K562 (cell line): ENCODE data around the gene SPATA25. TPM values are rescaled to one million over a fixed set of nuclear protein-coding genes. Genes with fewer than 3 reads are reported as not detected.

Experiments used
- ATAC-seq: fragments of 200-7000 bp; cut with Tn5 transposase; 3 replicates; pipeline ENCODE4 v1.9.1; 2020; ENCODE audit warnings: moderate library complexity
- BruUV-seq: library from RNA; stranded (reverse); fragments of 400-500 nt; replicated peaks from 2 replicates; lab custom pipeline; 2021; lab: Mats Ljungman, UMichigan
- CTCF ChIA-PET: fragments of 300-600 bp; formaldehyde crosslinking; extraction: SDS; loops from one replicate; lab custom pipeline; 2021; ENCODE audit warnings: low intra/inter-chr PET ratio; lab: Yijun Ruan, JAX
- POLR2A ChIA-PET: fragments of 300-600, 350-650 bp; sonication (Branson Sonifier 250); formaldehyde crosslinking; extraction: SDS; loops from one replicate; lab custom pipeline; 2021; ENCODE audit warnings: antibody characterized with exemption, inconsistent platforms; lab: Yijun Ruan, JAX
- DNase-seq, 4 experiments: peaks; one replicate each; pipeline versions ENCODE4 v3.0.0 to v3.0.0-alpha.2; 2011 to 2018; ENCODE audit warnings: low spot score in 3 of 4, mixed read lengths in 3 of 4; ENCODE audit errors: extremely low read depth in 1 of 4
- FAIRE-seq: peaks from 2 replicates; lab custom pipeline; 2011; peaks lifted over from hg19 to GRCh38; lab: Jason Lieb, UNC
- H2AFZ ChIP-seq: 2 replicates; pipeline ENCODE4 v1.6.0; 2011; ENCODE audit warnings: low read depth, low read length, control low read depth, inconsistent platforms
- H3K27ac ChIP-seq: fragments of 200-600 bp; 3 replicates; pipeline ENCODE4 v1.8.0; 2011; ENCODE audit warnings: low read depth, mild to moderate bottlenecking, control low read depth, inconsistent platforms, low read length, moderate library complexity, mixed read lengths; ENCODE audit errors: extremely low read depth
- H3K27me3 ChIP-seq, 2 experiments: fragments of 300-600 bp in 1 of 2; 2 replicates in 1 of 2; 3 replicates in 1 of 2; pipeline versions ENCODE4 v1.6.0 to v1.8.0; 2011; ENCODE audit warnings: inconsistent platforms in 2 of 2, low read length in 2 of 2, mild to moderate bottlenecking in 1 of 2, mixed read lengths in 1 of 2, moderate library complexity in 1 of 2; ENCODE audit not compliant: control insufficient read depth in 2 of 2, insufficient read depth in 2 of 2
- H3K36me3 ChIP-seq: fragments of 300-600 bp; 3 replicates; pipeline ENCODE4 v1.8.0; 2011; ENCODE audit warnings: mild to moderate bottlenecking, low read length, inconsistent platforms; ENCODE audit not compliant: control insufficient read depth, insufficient read depth
- H3K4me1 ChIP-seq, 2 experiments: fragments of 200-600 bp in 1 of 2; replicated peaks in 1 of 2; 2 replicates in 1 of 2; 3 replicates in 1 of 2; pipeline versions ENCODE4 v1.5.1 to v1.8.0; 2011; ENCODE audit warnings: inconsistent platforms in 2 of 2, low read length in 2 of 2, mild to moderate bottlenecking in 1 of 2, mixed read lengths in 1 of 2, moderate library complexity in 1 of 2; ENCODE audit not compliant: control insufficient read depth in 2 of 2, insufficient read depth in 2 of 2
- H3K4me2 ChIP-seq: 2 replicates; pipeline ENCODE4 v1.6.1; 2011; ENCODE audit warnings: low read length, control low read depth, inconsistent platforms, mixed read lengths; ENCODE audit not compliant: insufficient read depth
- H3K4me3 ChIP-seq: fragments of 200-600 bp; sonication (generic), shearing (Covaris generic); 2 replicates; pipeline ENCODE4 v1.5.1; 2016; ENCODE audit warnings: control low read depth, inconsistent platforms
- H3K79me2 ChIP-seq: fragments of 200-600 bp; 3 replicates; pipeline ENCODE4 v1.8.0; 2011; ENCODE audit warnings: low read length, inconsistent platforms; ENCODE audit not compliant: control insufficient read depth, insufficient read depth
- H3K9ac ChIP-seq, 2 experiments: 2 replicates each; pipeline versions ENCODE4 v1.6.0 to v1.6.1; 2011; ENCODE audit warnings: low read depth in 2 of 2, low read length in 2 of 2, control low read depth in 1 of 2, inconsistent platforms in 1 of 2, mild to moderate bottlenecking in 1 of 2, mixed read lengths in 1 of 2; ENCODE audit not compliant: insufficient read depth in 1 of 2
- H3K9me1 ChIP-seq: one replicate; pipeline ENCODE4 v1.6.0; 2011; ENCODE audit warnings: inconsistent platforms, mild to moderate bottlenecking, low read length, moderate library complexity; ENCODE audit not compliant: control insufficient read depth, insufficient read depth
- H3K9me3 ChIP-seq: replicated peaks from 2 replicates; pipeline ENCODE4 v1.5.1; 2011; ENCODE audit warnings: low read depth, low read length, inconsistent platforms; ENCODE audit not compliant: control insufficient read depth, insufficient read depth
- H4K20me1 ChIP-seq: replicated peaks from 2 replicates; pipeline ENCODE4 v1.6.1; 2011; ENCODE audit warnings: low read length, inconsistent platforms, mixed read lengths; ENCODE audit not compliant: control insufficient read depth, insufficient read depth
- C11orf30 ChIP-seq: fragments of 450-650 bp; IDR thresholded peaks from 2 replicates; pipeline ENCODE4 v1.6.1; 2016; ENCODE audit warnings: low read depth, mild to moderate bottlenecking
- CLOCK ChIP-seq: fragments of 250-450 bp; sonication (Bioruptor Pico); IDR thresholded peaks from 2 replicates; pipeline ENCODE4 v1.4.0; 2020; ENCODE audit warnings: mild to moderate bottlenecking, moderate library complexity, borderline replicate concordance
- DEAF1 ChIP-seq: fragments of 450-650 bp; formaldehyde crosslinking; IDR thresholded peaks from 2 replicates; pipeline ENCODE4 v1.4.0; 2020; ENCODE audit warnings: mild to moderate bottlenecking, moderate library complexity
- FOXK1 ChIP-seq: sonication (generic); formaldehyde crosslinking; IDR thresholded peaks from 2 replicates; pipeline ENCODE4 v1.8.0; 2022; ENCODE audit warnings: missing genetic modification reagents, mild to moderate bottlenecking, borderline replicate concordance
- HEY1 ChIP-seq: fragments of 250-450 bp; sonication (Bioruptor Pico); IDR thresholded peaks from 2 replicates; pipeline ENCODE4 v1.5.0; 2020; ENCODE audit warnings: mild to moderate bottlenecking, moderate library complexity, borderline replicate concordance
- ILF3 ChIP-seq: fragments of 450-650 bp; IDR thresholded peaks from 2 replicates; pipeline ENCODE4 v1.6.1; 2018; ENCODE audit warnings: antibody characterized with exemption, mild to moderate bottlenecking, moderate library complexity, borderline replicate concordance
- MEF2A ChIP-seq: IDR thresholded peaks from 2 replicates; pipeline ENCODE4 v1.6.1; 2011; ENCODE audit warnings: low read depth, mild to moderate bottlenecking, low read length, moderate library complexity; ENCODE audit not compliant: control insufficient read depth
- NCOA4 ChIP-seq: fragments of 450-650 bp; IDR thresholded peaks from 2 replicates; pipeline ENCODE4 v1.6.1; 2018; ENCODE audit warnings: mild to moderate bottlenecking; ENCODE audit not compliant: partially characterized antibody
- RCOR1 ChIP-seq, 2 experiments: IDR thresholded peaks; 2 replicates each; pipeline ENCODE4 v1.6.1; 2012; ENCODE audit warnings: low read depth in 2 of 2, low read length in 2 of 2, borderline replicate concordance in 1 of 2, improper control_type of control experiment in 1 of 2
- SMAD2 ChIP-seq: fragments of 150-350 bp; IDR thresholded peaks from 2 replicates; pipeline ENCODE4 v1.6.1; 2014; ENCODE audit warnings: low read depth, mild to moderate bottlenecking, low read length
- SREBF1 ChIP-seq: fragments of 150-350 bp; IDR thresholded peaks from 2 replicates; pipeline ENCODE4 v1.6.1; 2014; ENCODE audit warnings: antibody characterized with exemption, low read depth, low read length, borderline replicate concordance
- TFAP4 ChIP-seq: sonication (generic); formaldehyde crosslinking; IDR thresholded peaks from 2 replicates; pipeline ENCODE4 v1.8.0; 2022; ENCODE audit warnings: missing genetic modification reagents, mild to moderate bottlenecking, moderate library complexity, borderline replicate concordance
- ZBTB8A ChIP-seq: fragments of 450-650 bp; IDR thresholded peaks from 2 replicates; pipeline ENCODE4 v1.6.1; 2018; ENCODE audit warnings: mild to moderate bottlenecking, moderate library complexity; ENCODE audit not compliant: partially characterized antibody
- ZC3H8 ChIP-seq: fragments of 450-650 bp; IDR thresholded peaks from 2 replicates; pipeline ENCODE4 v1.6.1; 2017
- ZNF12 ChIP-seq: sonication (generic); formaldehyde crosslinking; IDR thresholded peaks from 2 replicates; pipeline ENCODE4 v1.4.0; 2020; ENCODE audit warnings: mild to moderate bottlenecking, missing genetic modification reagents
- ZNF232 ChIP-seq: sonication (generic); formaldehyde crosslinking; IDR thresholded peaks from 2 replicates; pipeline ENCODE4 v1.8.0; 2022; ENCODE audit warnings: mild to moderate bottlenecking, missing genetic modification reagents
- ZNF449 ChIP-seq: fragments of 250-450 bp; sonication (Bioruptor Pico); IDR thresholded peaks from 2 replicates; pipeline ENCODE4 v1.8.0; 2022; ENCODE audit warnings: moderate library complexity, mild to moderate bottlenecking, inconsistent platforms
- WGBS: fragments of 100-300 bp; shearing (Covaris generic); methylation state at CpG from one replicate; pipeline ENCODE4 v1.1.6; 2016; ENCODE audit warnings: low coverage, mixed read lengths; ENCODE audit not compliant: insufficient coverage; ENCODE audit errors: missing lambda C conversion rate; 5-methylcytosine and 5-hydroxymethylcytosine counted together
- in situ Hi-C: fragments of 300-500 bp; cut with MboI; formaldehyde crosslinking; loops from 4 replicates; pipeline ENCODE4 v1.15.0; 2018; ENCODE audit warnings: inconsistent platforms, mixed read lengths
- intact Hi-C: fragments of 100-400 bp; cut with micrococcal nuclease; formaldehyde crosslinking; loops from 2 replicates; pipeline ENCODE4 v1.14.2; 2022
- polyA plus RNA-seq, 8 experiments: library from polyadenylated mRNA; depleted of rRNA in 4 of 8; stranded (reverse) in 5 of 8; unstranded in 3 of 8; fragments of >200 nt; fragmentation: Nextera tagmentation in 2 of 8; fragmentation: Illumina TruSeq in 1 of 8; extraction: Ambion mirVana in 2 of 8; extraction: Trizol in 1 of 8; gene quantifications; 2 replicates each; pipeline versions ENCODE4 v1.2.1 to v1.2.3, GENCODE V29; 2011 to 2014; ENCODE audit warnings: inconsistent platforms in 1 of 8, missing spikeins in 1 of 8
- total RNA-seq, 7 experiments: library from RNA; depleted of rRNA in 6 of 7; stranded (reverse); fragments of >200 nt in 6 of 7; fragmentation: Illumina TruSeq in 2 of 7; extraction: Trizol in 2 of 7; gene quantifications; 2 replicates each; pipeline versions ENCODE4 v1.2.1 to v1.2.3, GENCODE V29; 2011 to 2021; ENCODE audit warnings: low replicate concordance in 1 of 7

SPATA25 gene
- total and polyA plus RNA-seq, 9 of the 15 experiments (the other 6 are each of a cell fraction or from before 2014, with no cell fraction given), result 0.21 to 0.95 (median 0.53) TPM; not detected in 3

- FAIRE-seq (no peak), ATAC-seq (no peak), DNase-seq (no peak)
- Histone ChIP-seq H3K9me1 (no peaks in the 10 kb centered on the region), H3K36me3 (no peaks in the 10 kb centered on the region), H3K4me3 (no peak overlapping the region), H3K27me3 (no peaks in the 10 kb centered on the region; a peak in 1 of 5 replicates), H4K20me1 (peaks cover 3% of the 10 kb centered on the region; the same call in 1 of the 2 replicates), H3K79me2 (no peaks in the 10 kb centered on the region), H3K9me3 (no peaks in the 10 kb centered on the region), H2AFZ (no peak overlapping the region), H3K4me1 (peaks cover 6 to 10% of the 10 kb centered on the region in 2 experiments; a peak in 4 of 5 replicates), H3K27ac (no peak overlapping the region), H3K9ac (no peak overlapping the region), H3K4me2 (no peak overlapping the region)
- POLR2A ChIA-PET, result interaction anchor here (0.6 to 8.0 kb wide), 4 partner anchors 6 to 80 kb away, joined by 3 to 91 read pairs (median 4); partner anchors contain the start of gene PCIF1
- CTCF ChIA-PET, result no interaction called here
- intact Hi-C loops, result no loop called here
- no TSS peak for BruUV-seq
- 42% methylated on average over 2 of the region's 2 CpGs for WGBS
- in situ Hi-C loops, result no loop called here
- TF ChIP-seq ZC3H8 (no peak), ZNF232 (CRISPR knock-in tag) (no peak), MEF2A (no peak), ILF3 (no peak), NCOA4 (no peak), ZBTB8A (no peak), DEAF1 (CRISPR knock-in tag) (no peak), C11orf30 (no peak), HEY1 (CRISPR knock-in tag) (no peak), FOXK1 (no peak), ZNF12 (CRISPR knock-in tag) (no peak), ZNF449 (no peak), SMAD2 (no peak), SREBF1 (no peak), RCOR1 (IDR thresholded peaks at IDR 0.05; ENCODE audit: borderline replicate concordance in 1 of 2, low read depth in 2 of 2, low read length in 2 of 2) (no peak), TFAP4 (CRISPR knock-in tag) (no peak), CLOCK (no peak)
These were observed 39.3 kb upstream of the SPATA25 start for GRCh38 chr20:45926731-45927070.
